GM23338 (cell line): ENCODE results near the gene FILIP1. TPM values are rescaled to one million over a fixed set of nuclear protein-coding genes. Genes with fewer than 3 reads are reported as not detected.

Experiments
- CREB1 ChIP-seq: fragments of 250-450 bp; sonication (Bioruptor Pico); IDR thresholded peaks from 2 replicates; pipeline ENCODE4 v1.5.0; 2020; ENCODE audit warnings: low read depth, mild to moderate bottlenecking, moderate library complexity
- EZH2 ChIP-seq: fragments of 200-600 bp; sonication (generic); IDR thresholded peaks from one replicate; pipeline ENCODE4 v1.8.0; 2017; ENCODE audit warnings: antibody characterized with exemption, mild to moderate bottlenecking, low read depth; ENCODE audit not compliant: unreplicated experiment
- POLR2AphosphoS5 ChIP-seq: IDR thresholded peaks from 2 replicates; pipeline ENCODE4 v1.6.1; 2016; ENCODE audit warnings: antibody characterized with exemption, low read depth
- STAT1 ChIP-seq: IDR thresholded peaks from one replicate; pipeline ENCODE4 v1.6.1; 2016; ENCODE audit warnings: antibody characterized with exemption; ENCODE audit not compliant: unreplicated experiment
- ZNF114 ChIP-seq: fragments of 250-450 bp; sonication (Bioruptor Pico); IDR thresholded peaks from 2 replicates; pipeline ENCODE4 v1.5.0; 2020; ENCODE audit warnings: mild to moderate bottlenecking, moderate library complexity
- ZNF331 ChIP-seq: fragments of 250-450 bp; sonication (Bioruptor Pico); IDR thresholded peaks from 2 replicates; pipeline ENCODE4 v1.5.0; 2020; ENCODE audit warnings: low read depth, mild to moderate bottlenecking, moderate library complexity
- polyA plus RNA-seq: library from polyadenylated mRNA; unstranded; fragments of >200 nt; fragmentation: Nextera tagmentation; extraction: Ambion mirVana; gene quantifications from 2 replicates; pipeline ENCODE4 v1.2.1, GENCODE V29; 2016
- total RNA-seq: library from RNA; depleted of rRNA; stranded (reverse); fragments of >200 nt; shearing (Covaris generic); gene quantifications from 2 replicates; pipeline ENCODE4 v1.2.3, GENCODE V29; 2014
- TF ChIP-seq, protein P1 (sequence below): fragments of 250-450 bp; sonication (Bioruptor Pico); IDR thresholded peaks from 2 replicates; pipeline ENCODE4 v1.5.0; 2020; ENCODE audit warnings: mild to moderate bottlenecking, moderate library complexity
- TF ChIP-seq, protein P2 (sequence below): IDR thresholded peaks from 2 replicates; pipeline ENCODE4 v1.6.1; 2016; ENCODE audit warnings: antibody characterized with exemption
- TF ChIP-seq, protein P3 (sequence below), 2 experiments: fragments of 200-600 bp in 1 of 2; sonication (generic) in 1 of 2; conservative IDR thresholded peaks; 2 replicates each; pipeline versions ENCODE4 v1.5.1 to v1.6.1; 2016 to 2017; ENCODE audit warnings: antibody characterized with exemption in 2 of 2, low read depth in 2 of 2, mild to moderate bottlenecking in 2 of 2, moderate library complexity in 1 of 2

Gene FILIP1
- total and polyA plus RNA-seq, 2 experiments from 2014 or later: 3.7 to 6.4 TPM

DNA sequence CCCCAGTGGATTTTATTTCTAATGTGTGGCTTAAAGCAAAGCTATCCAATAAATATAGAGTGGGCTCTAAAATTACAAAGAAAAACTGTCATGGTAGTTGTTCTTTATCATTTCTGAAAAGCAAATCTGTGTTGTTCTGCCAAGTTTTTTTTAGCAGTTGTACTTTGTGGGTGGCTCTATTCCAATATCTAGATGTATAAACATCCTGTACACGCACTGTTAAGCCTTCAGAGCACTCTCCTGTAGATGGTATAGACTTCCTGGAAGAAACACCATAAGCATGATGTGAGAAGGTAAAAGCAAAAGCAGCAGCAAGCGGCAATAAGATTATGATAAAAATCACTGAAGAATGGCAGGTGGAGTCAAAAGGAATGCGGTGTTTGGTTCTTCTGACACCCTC, 187.5 kb downstream of the FILIP1 start (continued):
- TF ChIP-seq, protein P1, sequence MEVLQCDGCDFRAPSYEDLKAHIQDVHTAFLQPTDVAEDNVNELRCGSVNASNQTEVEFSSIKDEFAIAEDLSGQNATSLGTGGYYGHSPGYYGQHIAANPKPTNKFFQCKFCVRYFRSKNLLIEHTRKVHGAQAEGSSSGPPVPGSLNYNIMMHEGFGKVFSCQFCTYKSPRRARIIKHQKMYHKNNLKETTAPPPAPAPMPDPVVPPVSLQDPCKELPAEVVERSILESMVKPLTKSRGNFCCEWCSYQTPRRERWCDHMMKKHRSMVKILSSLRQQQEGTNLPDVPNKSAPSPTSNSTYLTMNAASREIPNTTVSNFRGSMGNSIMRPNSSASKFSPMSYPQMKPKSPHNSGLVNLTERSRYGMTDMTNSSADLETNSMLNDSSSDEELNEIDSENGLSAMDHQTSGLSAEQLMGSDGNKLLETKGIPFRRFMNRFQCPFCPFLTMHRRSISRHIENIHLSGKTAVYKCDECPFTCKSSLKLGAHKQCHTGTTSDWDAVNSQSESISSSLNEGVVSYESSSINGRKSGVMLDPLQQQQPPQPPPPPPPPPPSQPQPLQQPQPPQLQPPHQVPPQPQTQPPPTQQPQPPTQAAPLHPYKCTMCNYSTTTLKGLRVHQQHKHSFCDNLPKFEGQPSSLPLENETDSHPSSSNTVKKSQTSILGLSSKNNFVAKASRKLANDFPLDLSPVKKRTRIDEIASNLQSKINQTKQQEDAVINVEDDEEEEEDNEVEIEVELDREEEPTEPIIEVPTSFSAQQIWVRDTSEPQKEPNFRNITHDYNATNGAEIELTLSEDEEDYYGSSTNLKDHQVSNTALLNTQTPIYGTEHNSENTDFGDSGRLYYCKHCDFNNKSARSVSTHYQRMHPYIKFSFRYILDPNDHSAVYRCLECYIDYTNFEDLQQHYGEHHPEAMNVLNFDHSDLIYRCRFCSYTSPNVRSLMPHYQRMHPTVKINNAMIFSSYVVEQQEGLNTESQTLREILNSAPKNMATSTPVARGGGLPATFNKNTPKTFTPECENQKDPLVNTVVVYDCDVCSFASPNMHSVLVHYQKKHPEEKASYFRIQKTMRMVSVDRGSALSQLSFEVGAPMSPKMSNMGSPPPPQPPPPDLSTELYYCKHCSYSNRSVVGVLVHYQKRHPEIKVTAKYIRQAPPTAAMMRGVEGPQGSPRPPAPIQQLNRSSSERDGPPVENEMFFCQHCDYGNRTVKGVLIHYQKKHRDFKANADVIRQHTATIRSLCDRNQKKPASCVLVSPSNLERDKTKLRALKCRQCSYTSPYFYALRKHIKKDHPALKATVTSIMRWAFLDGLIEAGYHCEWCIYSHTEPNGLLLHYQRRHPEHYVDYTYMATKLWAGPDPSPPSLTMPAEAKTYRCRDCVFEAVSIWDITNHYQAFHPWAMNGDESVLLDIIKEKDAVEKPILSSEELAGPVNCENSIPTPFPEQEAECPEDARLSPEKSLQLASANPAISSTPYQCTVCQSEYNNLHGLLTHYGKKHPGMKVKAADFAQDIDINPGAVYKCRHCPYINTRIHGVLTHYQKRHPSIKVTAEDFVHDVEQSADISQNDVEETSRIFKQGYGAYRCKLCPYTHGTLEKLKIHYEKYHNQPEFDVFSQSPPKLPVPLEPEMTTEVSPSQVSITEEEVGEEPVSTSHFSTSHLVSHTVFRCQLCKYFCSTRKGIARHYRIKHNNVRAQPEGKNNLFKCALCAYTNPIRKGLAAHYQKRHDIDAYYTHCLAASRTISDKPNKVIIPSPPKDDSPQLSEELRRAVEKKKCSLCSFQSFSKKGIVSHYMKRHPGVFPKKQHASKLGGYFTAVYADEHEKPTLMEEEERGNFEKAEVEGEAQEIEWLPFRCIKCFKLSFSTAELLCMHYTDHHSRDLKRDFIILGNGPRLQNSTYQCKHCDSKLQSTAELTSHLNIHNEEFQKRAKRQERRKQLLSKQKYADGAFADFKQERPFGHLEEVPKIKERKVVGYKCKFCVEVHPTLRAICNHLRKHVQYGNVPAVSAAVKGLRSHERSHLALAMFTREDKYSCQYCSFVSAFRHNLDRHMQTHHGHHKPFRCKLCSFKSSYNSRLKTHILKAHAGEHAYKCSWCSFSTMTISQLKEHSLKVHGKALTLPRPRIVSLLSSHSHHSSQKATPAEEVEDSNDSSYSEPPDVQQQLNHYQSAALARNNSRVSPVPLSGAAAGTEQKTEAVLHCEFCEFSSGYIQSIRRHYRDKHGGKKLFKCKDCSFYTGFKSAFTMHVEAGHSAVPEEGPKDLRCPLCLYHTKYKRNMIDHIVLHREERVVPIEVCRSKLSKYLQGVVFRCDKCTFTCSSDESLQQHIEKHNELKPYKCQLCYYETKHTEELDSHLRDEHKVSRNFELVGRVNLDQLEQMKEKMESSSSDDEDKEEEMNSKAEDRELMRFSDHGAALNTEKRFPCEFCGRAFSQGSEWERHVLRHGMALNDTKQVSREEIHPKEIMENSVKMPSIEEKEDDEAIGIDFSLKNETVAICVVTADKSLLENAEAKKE (CRISPR knock-in tag): no peak
- TF ChIP-seq ZNF114 (CRISPR knock-in tag) (no peak), EZH2 (no peak), CREB1 (CRISPR knock-in tag) (no peak), ZNF331 (CRISPR knock-in tag) (no peak), POLR2AphosphoS5 (no peak), STAT1 (no peak)
- TF ChIP-seq, protein P2, sequence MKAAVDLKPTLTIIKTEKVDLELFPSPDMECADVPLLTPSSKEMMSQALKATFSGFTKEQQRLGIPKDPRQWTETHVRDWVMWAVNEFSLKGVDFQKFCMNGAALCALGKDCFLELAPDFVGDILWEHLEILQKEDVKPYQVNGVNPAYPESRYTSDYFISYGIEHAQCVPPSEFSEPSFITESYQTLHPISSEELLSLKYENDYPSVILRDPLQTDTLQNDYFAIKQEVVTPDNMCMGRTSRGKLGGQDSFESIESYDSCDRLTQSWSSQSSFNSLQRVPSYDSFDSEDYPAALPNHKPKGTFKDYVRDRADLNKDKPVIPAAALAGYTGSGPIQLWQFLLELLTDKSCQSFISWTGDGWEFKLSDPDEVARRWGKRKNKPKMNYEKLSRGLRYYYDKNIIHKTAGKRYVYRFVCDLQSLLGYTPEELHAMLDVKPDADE: no peak
- TF ChIP-seq, protein P3, sequence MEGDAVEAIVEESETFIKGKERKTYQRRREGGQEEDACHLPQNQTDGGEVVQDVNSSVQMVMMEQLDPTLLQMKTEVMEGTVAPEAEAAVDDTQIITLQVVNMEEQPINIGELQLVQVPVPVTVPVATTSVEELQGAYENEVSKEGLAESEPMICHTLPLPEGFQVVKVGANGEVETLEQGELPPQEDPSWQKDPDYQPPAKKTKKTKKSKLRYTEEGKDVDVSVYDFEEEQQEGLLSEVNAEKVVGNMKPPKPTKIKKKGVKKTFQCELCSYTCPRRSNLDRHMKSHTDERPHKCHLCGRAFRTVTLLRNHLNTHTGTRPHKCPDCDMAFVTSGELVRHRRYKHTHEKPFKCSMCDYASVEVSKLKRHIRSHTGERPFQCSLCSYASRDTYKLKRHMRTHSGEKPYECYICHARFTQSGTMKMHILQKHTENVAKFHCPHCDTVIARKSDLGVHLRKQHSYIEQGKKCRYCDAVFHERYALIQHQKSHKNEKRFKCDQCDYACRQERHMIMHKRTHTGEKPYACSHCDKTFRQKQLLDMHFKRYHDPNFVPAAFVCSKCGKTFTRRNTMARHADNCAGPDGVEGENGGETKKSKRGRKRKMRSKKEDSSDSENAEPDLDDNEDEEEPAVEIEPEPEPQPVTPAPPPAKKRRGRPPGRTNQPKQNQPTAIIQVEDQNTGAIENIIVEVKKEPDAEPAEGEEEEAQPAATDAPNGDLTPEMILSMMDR (conservative IDR thresholded peaks at IDR 0.05; ENCODE audit: low read depth in 2 of 2): no peak
